Measurements from ENCODE around the gene BTBD1.

- TF ChIP-seq CTCF (IDR thresholded peaks at IDR 0.05; ENCODE audit: poor library complexity) (no peak), EZH2 (IDR thresholded peaks at IDR 0.05; ENCODE audit: borderline replicate concordance) (no peak), EZH2phosphoT487 (IDR thresholded peaks at IDR 0.05; ENCODE audit: low read depth, severe bottlenecking, unreplicated experiment) (no peak)
Observed at GRCh38 chr15:83102346-83102745, 35.3 kb upstream of the BTBD1 start.

All from hepatocyte (in vitro differentiated cells).